Nephron progenitor cell (in vitro differentiated cells): Measurements from ENCODE around the gene SFMBT2.
A peak's percentile ranks its signal among the peaks of the same experiment; 100 is the strongest.

Experiments used
- DNase-seq: peaks from one replicate; pipeline ENCODE4 v3.0.0; 2021
- H3K27ac Mint-ChIP-seq: 2 replicates; pipeline ENCODE4 v1.8.0; 2021; ENCODE audit warnings: mild to moderate bottlenecking, moderate library complexity, mixed read lengths
- H3K27me3 Mint-ChIP-seq: 2 replicates; pipeline ENCODE4 v1.8.0; 2021; ENCODE audit warnings: mild to moderate bottlenecking, low read depth, mixed read lengths; ENCODE audit not compliant: poor library complexity
- H3K36me3 Mint-ChIP-seq: 2 replicates; pipeline ENCODE4 v1.8.0; 2021; ENCODE audit warnings: low read depth, mixed read lengths
- H3K4me1 Mint-ChIP-seq: 2 replicates; pipeline ENCODE4 v1.8.0; 2021; ENCODE audit warnings: mixed read lengths
- H3K4me3 Mint-ChIP-seq: 2 replicates; pipeline ENCODE4 v1.8.0; 2021; ENCODE audit warnings: mild to moderate bottlenecking, moderate library complexity, mixed read lengths
- H3K9me3 Mint-ChIP-seq: 2 replicates; pipeline ENCODE4 v1.8.0; 2021; ENCODE audit warnings: mild to moderate bottlenecking, moderate library complexity, mixed read lengths
- CTCF ChIP-seq: fragments of 200-600 bp; sonication (generic); IDR thresholded peaks from 2 replicates; pipeline ENCODE4 v1.5.0; 2021; ENCODE audit warnings: antibody characterized with exemption

The SFMBT2 gene

DNA sequence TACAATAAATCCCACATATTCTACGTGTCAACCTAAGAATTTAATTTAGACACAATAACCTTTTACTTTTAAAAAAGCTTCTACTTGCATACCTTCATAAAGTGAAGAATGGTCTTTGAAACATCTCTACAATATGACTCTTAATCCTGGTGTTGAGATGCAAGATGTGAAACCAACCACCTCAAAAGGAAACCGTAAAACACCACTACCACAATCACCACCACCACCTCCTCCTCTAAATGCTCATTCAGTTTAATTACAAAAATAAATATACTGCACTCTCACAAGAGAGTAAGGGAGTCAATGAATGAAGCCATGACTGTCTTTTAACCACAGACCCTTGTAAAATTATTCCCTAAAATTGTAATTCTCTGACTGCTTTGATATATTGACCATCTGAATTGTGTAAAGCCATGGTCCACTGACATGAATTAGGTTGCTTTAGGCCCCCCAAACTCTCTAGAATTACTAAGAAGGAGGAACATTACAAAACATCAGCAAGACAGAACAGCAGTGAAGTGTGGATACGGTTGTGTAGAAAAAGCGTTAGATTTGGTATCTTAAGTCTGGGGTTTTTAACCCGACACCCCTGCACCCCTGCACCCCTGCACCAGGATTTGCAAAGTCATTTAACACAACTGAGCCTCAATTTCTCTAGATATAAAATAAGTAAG, 171.4 kb downstream of the SFMBT2 start:
- Mint-ChIP-seq H3K9me3 (peaks cover 30% of the 10 kb centered on the region), H3K27me3 (no peaks in the 10 kb centered on the region), H3K27ac (no peak overlapping the region), H3K4me3 (no peak overlapping the region), H3K4me1 (peaks cover 13% of the 10 kb centered on the region), H3K36me3 (peaks cover 75% of the 10 kb centered on the region)
- no peak for DNase-seq
- TF ChIP-seq CTCF: no peak

DNA sequence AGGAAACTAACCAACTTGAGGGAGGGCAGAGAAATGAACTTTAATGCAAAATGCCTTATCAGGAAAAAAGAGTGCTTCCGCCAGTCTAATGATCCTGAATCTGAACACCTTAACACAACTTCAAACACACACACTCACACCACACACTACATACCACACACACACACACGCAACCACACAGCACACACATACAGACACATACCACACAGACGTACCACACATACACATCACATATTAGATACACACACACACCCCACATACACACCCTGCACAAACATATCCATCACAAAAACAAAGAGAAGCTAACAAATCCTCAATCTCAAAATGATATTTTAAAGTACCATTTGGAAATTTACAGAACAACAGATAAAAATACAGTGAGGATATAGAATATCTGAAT, 175.5 kb downstream of the SFMBT2 start:
- DNase-seq: no peak
- H3K4me1 Mint-ChIP-seq: peaks cover 34% of the 10 kb centered on the region
- H3K4me3 Mint-ChIP-seq: no peak overlapping the region
- H3K36me3 Mint-ChIP-seq: peaks cover 59% of the 10 kb centered on the region
- no peak for TF ChIP-seq CTCF
- no peak overlapping the region for H3K27ac Mint-ChIP-seq
- H3K9me3 Mint-ChIP-seq: peaks cover 30% of the 10 kb centered on the region
- H3K27me3 Mint-ChIP-seq: no peaks in the 10 kb centered on the region

DNA sequence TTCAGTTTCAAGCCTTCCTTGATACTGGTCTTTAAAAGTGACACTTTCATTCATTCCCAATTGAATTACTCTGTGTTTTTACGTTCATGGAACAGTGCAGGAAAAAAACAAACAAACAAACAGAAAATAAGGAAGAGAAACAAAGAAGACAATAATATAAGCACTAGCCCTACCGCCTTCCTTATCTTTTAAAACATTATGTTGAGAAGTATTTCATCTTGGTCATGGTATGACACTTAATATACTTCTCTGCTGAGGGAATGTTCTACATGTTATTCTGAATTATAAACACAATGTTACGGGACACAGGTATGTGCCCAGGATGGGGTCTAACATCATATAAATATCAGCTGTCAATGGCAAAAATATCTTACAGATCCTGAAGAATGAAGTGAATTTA, 176.7 kb downstream of the SFMBT2 start:
- Mint-ChIP-seq H3K9me3 (peaks cover 30% of the 10 kb centered on the region), H3K27ac (no peak overlapping the region), H3K4me1 (peaks cover 34% of the 10 kb centered on the region), H3K36me3 (peaks cover 52% of the 10 kb centered on the region), H3K27me3 (no peaks in the 10 kb centered on the region), H3K4me3 (no peak overlapping the region)
- no peak for DNase-seq
- TF ChIP-seq CTCF: no peak

- Mint-ChIP-seq H3K36me3 (peaks cover 58% of the 10 kb centered on the region), H3K27me3 (no peaks in the 10 kb centered on the region), H3K9me3 (peaks cover 30% of the 10 kb centered on the region), H3K4me3 (no peak overlapping the region), H3K27ac (peak overlapping the region; percentile 61), H3K4me1 (peaks cover 41% of the 10 kb centered on the region)
- TF ChIP-seq CTCF: no peak
- DNase-seq: no peak
Measured at GRCh38 chr10:7233259-7233991, 177.4 kb downstream of the SFMBT2 start.

DNA sequence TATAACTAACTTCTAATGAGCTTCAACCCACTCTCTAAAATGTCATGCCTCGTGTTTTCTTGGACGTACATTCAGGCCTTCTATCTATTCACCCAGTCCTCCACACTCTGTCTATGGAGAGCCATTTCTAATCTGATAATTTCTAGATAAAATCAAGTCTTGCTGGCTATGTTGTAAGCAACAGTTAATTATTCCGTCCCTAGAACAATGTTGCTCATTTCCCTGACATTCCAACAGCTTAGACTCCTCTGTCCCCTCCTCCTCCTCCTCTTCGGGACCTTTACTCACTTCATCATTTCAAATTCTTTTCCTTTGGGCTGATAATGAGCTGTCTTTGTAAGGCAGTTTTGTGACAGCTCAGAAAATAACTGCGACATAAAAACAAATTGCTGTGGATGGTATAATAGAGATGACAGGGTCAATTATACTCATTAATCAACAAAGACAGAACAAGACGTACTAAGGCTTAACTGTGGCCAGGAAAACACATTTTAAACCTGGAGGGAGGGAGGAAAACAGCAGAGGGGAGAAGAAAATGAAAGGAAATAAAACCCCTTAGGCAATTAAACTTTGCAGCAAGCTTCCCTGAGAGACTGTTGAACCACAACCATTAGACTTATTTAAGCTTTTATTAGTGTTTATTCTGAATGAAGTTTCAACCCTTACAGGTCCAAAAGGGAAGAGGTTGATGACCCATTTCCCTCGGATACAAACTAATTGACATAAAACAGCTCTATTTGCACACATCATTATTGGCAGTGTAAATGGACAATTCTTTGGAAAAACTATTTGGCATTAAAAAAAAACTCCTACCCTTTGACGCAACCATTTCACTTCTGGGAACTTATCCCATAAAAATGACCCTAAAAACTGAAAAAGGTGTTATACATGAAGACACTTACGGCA, 179.1 kb downstream of the SFMBT2 start:
- DNase-seq: no peak
- Mint-ChIP-seq H3K27ac (peak overlapping the region; percentile 23), H3K36me3 (peaks cover 51% of the 10 kb centered on the region), H3K4me3 (peak overlapping the region; percentile 14), H3K9me3 (peaks cover 28% of the 10 kb centered on the region), H3K4me1 (peaks cover 48% of the 10 kb centered on the region), H3K27me3 (no peaks in the 10 kb centered on the region)
- no peak for TF ChIP-seq CTCF
